GM12878 (cell line): ENCODE results near the gene CSF3R. TPM values are rescaled to one million over a fixed set of nuclear protein-coding genes. Genes with fewer than 3 reads are reported as not detected.

Experiments used
- ATAC-seq: fragments of 200-7000 bp; cut with Tn5 transposase; 3 replicates; pipeline ENCODE4 v1.9.1; 2020; ENCODE audit warnings: mild to moderate bottlenecking, moderate library complexity
- BruUV-seq: library from RNA; stranded (reverse); fragments of 400-500 nt; replicated peaks from 2 replicates; lab custom pipeline; 2021; lab: Mats Ljungman, UMichigan
- CTCF ChIA-PET: fragments of 300-600 bp; sonication (Branson Sonifier 250); formaldehyde crosslinking; extraction: SDS; loops from one replicate; lab custom pipeline; 2021; ENCODE audit warnings: inconsistent platforms; lab: Yijun Ruan, JAX
- POLR2A ChIA-PET: fragments of 350-600 bp; formaldehyde crosslinking; extraction: SDS; loops from one replicate; lab custom pipeline; 2021; ENCODE audit warnings: inconsistent platforms; lab: Charles Lee
- RAD21 ChIA-PET: fragments of 300-600 bp; sonication (Branson Sonifier 250); formaldehyde crosslinking; loops from one replicate; lab custom pipeline; 2023; ENCODE audit warnings: antibody characterized with exemption; ENCODE audit not compliant: unreplicated experiment; lab: Charles Lee
- SMC1A ChIA-PET: fragments of 300-600 bp; sonication (Branson Sonifier 250); formaldehyde crosslinking; loops from one replicate; lab custom pipeline; 2023; ENCODE audit not compliant: unreplicated experiment, uncharacterized antibody; lab: Charles Lee
- DNase-seq: peaks from one replicate; pipeline ENCODE4 v3.0.0-alpha.2; 2011; ENCODE audit warnings: low read depth, low spot score
- FAIRE-seq: peaks from 3 replicates; lab custom pipeline; 2011; peaks lifted over from hg19 to GRCh38; lab: Jason Lieb, UNC
- H2AFZ ChIP-seq: 2 replicates; pipeline ENCODE4 v1.6.0; 2011; ENCODE audit warnings: low read depth, low read length, control low read depth; ENCODE audit not compliant: control insufficient read depth
- H3K27ac ChIP-seq: 2 replicates; pipeline ENCODE4 v1.5.1; 2011; ENCODE audit warnings: control low read depth; ENCODE audit not compliant: control insufficient read depth, insufficient read depth
- H3K27me3 ChIP-seq, 2 experiments: replicated peaks in 1 of 2; 2 replicates each; pipeline versions ENCODE4 v1.6.0 to v1.6.1; 2011; ENCODE audit warnings: low read length in 1 of 2; ENCODE audit not compliant: control insufficient read depth in 2 of 2, insufficient read depth in 2 of 2
- H3K36me3 ChIP-seq, 2 experiments: 2 replicates each; pipeline ENCODE4 v1.5.1; 2011; ENCODE audit warnings: low read length in 1 of 2; ENCODE audit not compliant: control insufficient read depth in 2 of 2, insufficient read depth in 2 of 2
- H3K4me1 ChIP-seq: 2 replicates; pipeline ENCODE4 v1.6.1; 2011; ENCODE audit warnings: mild to moderate bottlenecking, low read length, moderate library complexity, mixed read lengths; ENCODE audit not compliant: control insufficient read depth, insufficient read depth
- H3K4me2 ChIP-seq: 2 replicates; pipeline ENCODE4 v1.6.0; 2011; ENCODE audit warnings: control low read depth; ENCODE audit not compliant: control insufficient read depth, insufficient read depth
- H3K4me3 ChIP-seq: fragments of 200-600 bp; sonication (generic); 2 replicates; pipeline ENCODE4 v1.5.1; 2016
- H3K79me2 ChIP-seq: 2 replicates; pipeline ENCODE4 v1.6.0; 2011; ENCODE audit warnings: low read length; ENCODE audit not compliant: control insufficient read depth, insufficient read depth
- H3K9ac ChIP-seq: 2 replicates; pipeline ENCODE4 v1.8.0; 2011; ENCODE audit warnings: low read length, control low read depth, mixed read lengths; ENCODE audit not compliant: control insufficient read depth, insufficient read depth
- H3K9me3 ChIP-seq: replicated peaks from 3 replicates; pipeline ENCODE4 v1.5.1; 2011; ENCODE audit warnings: mild to moderate bottlenecking, low read length; ENCODE audit not compliant: control insufficient read depth, insufficient read depth
- H4K20me1 ChIP-seq: 2 replicates; pipeline ENCODE4 v1.6.0; 2011; ENCODE audit not compliant: control insufficient read depth, insufficient read depth
- ATF7 ChIP-seq: fragments of 450-650 bp; IDR thresholded peaks from 2 replicates; pipeline ENCODE4 v1.6.1; 2016; ENCODE audit warnings: low read depth, mild to moderate bottlenecking
- CBX5 ChIP-seq: sonication (generic); IDR thresholded peaks from 2 replicates; pipeline ENCODE4 v1.6.1; 2016; ENCODE audit warnings: low read depth, moderate library complexity, mild to moderate bottlenecking, inconsistent platforms
- EP300 ChIP-seq, 2 experiments: fragments of 150-350 bp in 1 of 2; IDR thresholded peaks; 2 replicates each; pipeline ENCODE4 v1.6.1; 2011 to 2012; ENCODE audit warnings: low read depth in 2 of 2, low read length in 2 of 2, borderline replicate concordance in 1 of 2, improper control_type of control experiment in 1 of 2, inconsistent platforms in 1 of 2; ENCODE audit not compliant: control insufficient read depth in 1 of 2
- NR2F1 ChIP-seq: fragments of 450-650 bp; conservative IDR thresholded peaks from 2 replicates; pipeline ENCODE4 v1.6.1; 2017; ENCODE audit warnings: mild to moderate bottlenecking
- POLR2AphosphoS2 ChIP-seq: IDR thresholded peaks from 2 replicates; pipeline ENCODE4 v1.6.1; 2011; ENCODE audit warnings: low read depth, mild to moderate bottlenecking, low read length, improper control_type of control experiment, moderate library complexity
- RUNX3 ChIP-seq: IDR thresholded peaks from 2 replicates; pipeline ENCODE4 v1.6.1; 2012; ENCODE audit warnings: low read length, inconsistent platforms
- SPI1 ChIP-seq: IDR thresholded peaks from 2 replicates; pipeline ENCODE4 v1.6.1; 2011; ENCODE audit warnings: low read depth, mild to moderate bottlenecking, low read length, moderate library complexity, borderline replicate concordance; ENCODE audit not compliant: insufficient read depth
- STAT1 ChIP-seq: fragments of 450-650 bp; conservative IDR thresholded peaks from 2 replicates; pipeline ENCODE4 v1.6.1; 2014; ENCODE audit warnings: antibody characterized with exemption, mild to moderate bottlenecking
- TCF12 ChIP-seq: IDR thresholded peaks from 2 replicates; pipeline ENCODE4 v1.6.1; 2011; ENCODE audit warnings: low read depth, mild to moderate bottlenecking, low read length
- WGBS: methylation state at CpG from one replicate; pipeline ENCODE4 v1.1.6; 2016; ENCODE audit warnings: low lambda C conversion rate; ENCODE audit not compliant: insufficient replicate concordance, insufficient coverage; ENCODE audit errors: missing lambda C conversion rate; 5-methylcytosine and 5-hydroxymethylcytosine counted together
- in situ Hi-C: fragments of 300-500 bp; cut with MboI; formaldehyde crosslinking; loops from 9 replicates; pipeline ENCODE4 v1.14.3; 2018; ENCODE audit warnings: mixed read lengths
- intact Hi-C: fragments of 100-400 bp; cut with micrococcal nuclease; formaldehyde crosslinking; loops from one replicate; pipeline ENCODE4 v1.14.2; 2022; ENCODE audit not compliant: unreplicated experiment
- polyA plus RNA-seq, 11 experiments: library from polyadenylated mRNA; depleted of rRNA in 4 of 11; unstranded in 6 of 11; stranded (reverse) in 5 of 11; fragments of >200 nt; fragmentation: Nextera tagmentation in 4 of 11; fragmentation: Illumina TruSeq in 1 of 11; extraction: Ambion mirVana in 4 of 11; extraction: Trizol in 1 of 11; gene quantifications; 1 replicate in 1 of 11; 2 replicates in 10 of 11; pipeline versions ENCODE4 v1.2.1 to v1.2.3, GENCODE V29; 2011 to 2016; ENCODE audit warnings: inconsistent platforms in 2 of 11, missing spikeins in 2 of 11, low read depth in 1 of 11
- total RNA-seq, 4 experiments: library from RNA; depleted of rRNA in 3 of 4; stranded (reverse); fragments of >200 nt in 3 of 4; fragmentation: Illumina TruSeq in 1 of 4; extraction: Trizol in 1 of 4; gene quantifications; 2 replicates each; pipeline versions ENCODE4 v1.2.1 to v1.2.3, GENCODE V29; 2013 to 2021

Gene CSF3R
- total and polyA plus RNA-seq, 10 of the 15 experiments (the other 5 are each of a cell fraction or from before 2014, with no cell fraction given): 0.13 TPM; not detected in 9

- intact Hi-C loops (no loop called here), in situ Hi-C loops (no loop called here)
- Histone ChIP-seq H3K27me3 (peaks cover 4% of the 10 kb centered on the region in 2 experiments), H4K20me1 (no peaks in the 10 kb centered on the region), H3K79me2 (no peaks in the 10 kb centered on the region), H2AFZ (no peak overlapping the region), H3K9ac (no peak overlapping the region), H3K4me3 (no peak overlapping the region), H3K36me3 (no peaks in the 10 kb centered on the region), H3K4me2 (no peak overlapping the region), H3K4me1 (no peaks in the 10 kb centered on the region), H3K9me3 (no peaks in the 10 kb centered on the region; the same call in 2 of the 3 replicates), H3K27ac (no peak overlapping the region)
- ChIA-PET SMC1A (no interaction called here), CTCF (interaction anchor here (1.4 kb wide), 1 partner anchor 10 kb away, joined by 5 read pairs; no protein-coding TSS in a partner anchor), POLR2A (no interaction called here), RAD21 (no interaction called here)
- 20% methylated on average over 12 of the region's 12 CpGs for WGBS
- BruUV-seq: no TSS peak
- DNase-seq (no peak), FAIRE-seq (no peak), ATAC-seq (no peak)
- TF ChIP-seq STAT1: no peak
- no peak for TF ChIP-seq ATF7
- no peak for TF ChIP-seq EP300 (IDR thresholded peaks at IDR 0.05; ENCODE audit: borderline replicate concordance in 1 of 2, control insufficient read depth in 1 of 2, low read depth in 2 of 2, low read length in 2 of 2)
- no peak for TF ChIP-seq NR2F1
- no peak for TF ChIP-seq CBX5
- TF ChIP-seq RUNX3: no peak
- no peak for TF ChIP-seq POLR2AphosphoS2
- TF ChIP-seq SPI1: no peak
- TF ChIP-seq TCF12: no peak
Observed at GRCh38 chr1:36513676-36514473, 31.2 kb upstream of the CSF3R start.
